Right renal pelvis (tissue), 4 donors: ENCODE results near the gene NR1H2. TPM values are rescaled to one million over a fixed set of nuclear protein-coding genes. Genes with fewer than 3 reads are reported as not detected.
A peak's percentile ranks its signal among the peaks of the same experiment; 100 is the strongest.
"Not testable (repeated sequence)": the region's sequence is repeated elsewhere in the genome, so short reads cannot be mapped to it uniquely, and the experiment has no call there.

ENCODE experiments used
- DNase-seq, 4 donors: peaks; one replicate each; pipeline ENCODE4 v3.0.0-alpha.2; 2013; ENCODE audit warnings: low read depth in 4 of 4, low spot score in 3 of 4, missing footprints in 1 of 4
- polyA plus RNA-seq, 4 donors: library from polyadenylated mRNA; unstranded; fragments of 120-200 nt; gene quantifications; one replicate each; pipeline ENCODE4 v1.2.1, GENCODE V29; 2013; ENCODE audit not compliant: insufficient read length in 4 of 4

NR1H2 gene
- 10 to 100 TPM; 28.6 to 47.2 (median 32.0) TPM for polyA plus RNA-seq

GRCh38 chr19:50376166-50377050, at the start of gene NR1H2:
Gene NR1H2, plus strand, starts transcription at chr19:50376457. Its CDS starts 1,149 bp downstream, at chr19:50377606.
- DNase-seq = peak; percentile 91 to 95 (median 92)

GRCh38 chr19:50327013-50327412, 49.2 kb upstream of the NR1H2 start:
- DNase-seq = no peak

- no peak for DNase-seq
These were observed 48.6 kb upstream of the NR1H2 start for GRCh38 chr19:50327461-50328223.

GRCh38 chr19:50328224-50328872, 47.9 kb upstream of the NR1H2 start:
- DNase-seq = no peak

- no peak for DNase-seq
These were observed 47.4 kb upstream of the NR1H2 start for GRCh38 chr19:50328873-50329145.

- DNase-seq = peak; percentile 92 to 97 (median 96)
These were observed 46.9 kb upstream of the NR1H2 start, which contains the start of gene KCNC3 for GRCh38 chr19:50329146-50329925. Gene KCNC3, minus strand, starts transcription at chr19:50329377. Its CDS starts 295 bp downstream, at chr19:50329082.

- not testable (repeated sequence) for DNase-seq
These were observed 46.3 kb upstream of the NR1H2 start for GRCh38 chr19:50329926-50330294.

- peak; percentile 69 to 82 (median 72) for DNase-seq
These were observed 45.7 kb upstream of the NR1H2 start for GRCh38 chr19:50330365-50331078.

- DNase-seq = no peak
These were observed 44.9 kb upstream of the NR1H2 start for GRCh38 chr19:50331221-50331993.

- DNase-seq = no peak
These were observed 44.3 kb upstream of the NR1H2 start for GRCh38 chr19:50331994-50332243.

- DNase-seq = no peak
These were observed 43.8 kb upstream of the NR1H2 start for GRCh38 chr19:50332244-50333038.

- peak; percentile 83 to 89 (median 87) for DNase-seq
These were observed 43.0 kb upstream of the NR1H2 start for GRCh38 chr19:50333235-50333736.

- peak in 3 of 4 donors; percentile 68 to 94 (median 75) for DNase-seq
These were observed 42.3 kb upstream of the NR1H2 start for GRCh38 chr19:50333737-50334617.

- no peak for DNase-seq
These were observed 41.4 kb upstream of the NR1H2 start for GRCh38 chr19:50334741-50335421.

GRCh38 chr19:50337031-50337430, 39.2 kb upstream of the NR1H2 start:
- not testable (repeated sequence) for DNase-seq

GRCh38 chr19:50340331-50340730, 35.9 kb upstream of the NR1H2 start:
- DNase-seq = no peak
